CD8-positive, alpha-beta memory T cell (primary cell): ENCODE data around the gene SPRR2D. TPM values are rescaled to one million over a fixed set of nuclear protein-coding genes. Genes with fewer than 3 reads are reported as not detected.

Experiments
- CTCF ChIA-PET: fragments of 350-600 bp; sonication (Branson Sonifier 250); formaldehyde crosslinking; loops from one replicate; lab custom pipeline; 2021; ENCODE audit warnings: antibody characterized with exemption; lab: Charles Lee
- POLR2A ChIA-PET: fragments of 350-600 bp; sonication (Branson Sonifier 250); formaldehyde crosslinking; loops from one replicate; lab custom pipeline; 2021; ENCODE audit warnings: antibody characterized with exemption; lab: Charles Lee
- DNase-seq, 5 donors: peaks; one replicate each; pipeline versions ENCODE4 v3.0.0 to v3.0.0-alpha.2; 2020 to 2022; ENCODE audit warnings: mixed read lengths in 1 of 5
- H3K27ac ChIP-seq: one replicate; pipeline ENCODE4 v1.7.0; 2013; ENCODE audit warnings: low read depth, mild to moderate bottlenecking, low read length, moderate library complexity
- H3K27me3 ChIP-seq: 2 replicates; pipeline ENCODE4 v1.7.0; 2013; ENCODE audit warnings: low read length, mild to moderate bottlenecking; ENCODE audit not compliant: insufficient read depth, poor library complexity, severe bottlenecking
- H3K36me3 ChIP-seq: 2 replicates; pipeline ENCODE4 v1.7.0; 2013; ENCODE audit warnings: mild to moderate bottlenecking, low read length, moderate library complexity; ENCODE audit not compliant: insufficient read depth
- H3K4me1 ChIP-seq: 2 replicates; pipeline ENCODE4 v1.7.0; 2013; ENCODE audit warnings: mild to moderate bottlenecking, low read length, moderate library complexity; ENCODE audit not compliant: insufficient read depth
- H3K4me3 ChIP-seq: 2 replicates; pipeline ENCODE4 v1.7.0; 2013; ENCODE audit warnings: mild to moderate bottlenecking, low read length
- H3K9me3 ChIP-seq: 2 replicates; pipeline ENCODE4 v1.7.0; 2013; ENCODE audit warnings: mild to moderate bottlenecking, low read length
- H3K27ac Mint-ChIP-seq, 8 donors: one replicate each; pipeline ENCODE4 v1.8.0; 2020 to 2021; ENCODE audit warnings: mixed read lengths in 8 of 8, mild to moderate bottlenecking in 6 of 8, inconsistent platforms in 3 of 8, moderate library complexity in 3 of 8
- H3K27me3 Mint-ChIP-seq, 2 donors: one replicate each; pipeline ENCODE4 v1.8.0; 2020 to 2021; ENCODE audit warnings: mixed read lengths in 2 of 2, mild to moderate bottlenecking in 1 of 2, moderate library complexity in 1 of 2
- H3K36me3 Mint-ChIP-seq, 3 donors: one replicate each; pipeline ENCODE4 v1.8.0; 2020 to 2021; ENCODE audit warnings: mixed read lengths in 3 of 3, inconsistent platforms in 1 of 3, mild to moderate bottlenecking in 1 of 3
- H3K4me1 Mint-ChIP-seq, 3 donors: one replicate each; pipeline ENCODE4 v1.8.0; 2020 to 2021; ENCODE audit warnings: mixed read lengths in 3 of 3, inconsistent platforms in 1 of 3, mild to moderate bottlenecking in 1 of 3
- H3K4me3 Mint-ChIP-seq, 7 donors: one replicate each; pipeline ENCODE4 v1.8.0; 2020 to 2021; ENCODE audit warnings: mixed read lengths in 7 of 7, mild to moderate bottlenecking in 6 of 7, moderate library complexity in 4 of 7, inconsistent platforms in 2 of 7
- H3K9me3 Mint-ChIP-seq, 5 donors: one replicate each; pipeline ENCODE4 v1.8.0; 2020 to 2022; ENCODE audit warnings: mixed read lengths in 5 of 5, mild to moderate bottlenecking in 3 of 5, moderate library complexity in 2 of 5, inconsistent platforms in 1 of 5
- polyA plus RNA-seq: library from polyadenylated mRNA; unstranded; fragments of 300-500 nt; fragmentation: Illumina TruSeq; gene quantifications from one replicate; pipeline ENCODE4 v1.2.3, GENCODE V29; 2021
- total RNA-seq, 2 experiments: library from RNA; stranded (reverse); gene quantifications; one replicate each; pipeline ENCODE4 v1.2.3, GENCODE V29; 2021

The SPRR2D gene
- not detected for total RNA-seq
- polyA plus RNA-seq = not detected

DNA sequence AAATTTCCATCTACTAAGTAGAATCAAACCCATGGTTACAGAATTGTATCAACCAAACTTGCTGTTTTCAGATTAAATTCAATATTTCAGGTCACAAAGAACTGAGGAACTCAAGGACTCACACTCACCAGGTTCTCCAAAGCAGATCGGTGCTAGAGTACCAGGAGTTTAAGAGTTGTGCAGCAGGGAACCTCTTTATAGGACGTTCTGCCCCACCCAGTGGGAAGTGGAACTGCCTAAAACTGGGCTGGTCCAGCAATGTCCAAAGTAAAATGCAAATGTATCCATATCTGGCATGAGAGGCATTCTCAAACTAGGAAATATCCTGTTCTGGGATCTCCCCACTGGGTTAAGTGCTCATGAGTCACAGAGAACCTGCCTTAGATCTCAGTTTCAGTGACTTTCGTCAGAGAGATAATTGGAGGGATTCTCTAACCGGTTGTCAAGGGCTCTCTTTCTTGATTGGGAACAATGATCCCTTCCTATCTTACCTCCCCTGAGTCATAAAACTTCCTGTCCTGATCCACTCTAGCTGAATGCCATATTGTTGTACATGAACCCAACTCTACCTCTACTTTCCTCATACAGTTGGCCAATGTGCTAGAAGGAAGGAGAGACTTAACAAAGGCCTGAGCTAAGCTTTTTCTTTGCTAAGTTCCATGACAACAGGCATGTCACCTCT is at the start of gene SPRR2D:
Gene SPRR2D (minus strand): TSS at position 171 of the 682 bp plus-strand sequence. CDS start 774 bp downstream, outside the sequence.
- Histone ChIP-seq H3K4me3 (no peak within 1 kb of the TSS), H3K4me1 (no peaks in the 10 kb centered on the region), H3K36me3 (no peaks in the 10 kb centered on the region), H3K27ac (no peak within 1 kb of the TSS), H3K27me3 (no peaks in the 10 kb centered on the region), H3K9me3 (no peaks in the 10 kb centered on the region)
- ChIA-PET POLR2A (no interaction called here), CTCF (no interaction called here)
- H3K36me3 Mint-ChIP-seq = no peaks in the 10 kb centered on the region
- H3K4me1 Mint-ChIP-seq = no peaks in the 10 kb centered on the region
- H3K4me3 Mint-ChIP-seq = no peak within 1 kb of the TSS
- no peak within 1 kb of the TSS for H3K27ac Mint-ChIP-seq
- H3K27me3 Mint-ChIP-seq = peaks cover 16 to 59% of the 10 kb centered on the region in 2 donors
- DNase-seq = no peak
- no peaks in the 10 kb centered on the region for H3K9me3 Mint-ChIP-seq

DNA sequence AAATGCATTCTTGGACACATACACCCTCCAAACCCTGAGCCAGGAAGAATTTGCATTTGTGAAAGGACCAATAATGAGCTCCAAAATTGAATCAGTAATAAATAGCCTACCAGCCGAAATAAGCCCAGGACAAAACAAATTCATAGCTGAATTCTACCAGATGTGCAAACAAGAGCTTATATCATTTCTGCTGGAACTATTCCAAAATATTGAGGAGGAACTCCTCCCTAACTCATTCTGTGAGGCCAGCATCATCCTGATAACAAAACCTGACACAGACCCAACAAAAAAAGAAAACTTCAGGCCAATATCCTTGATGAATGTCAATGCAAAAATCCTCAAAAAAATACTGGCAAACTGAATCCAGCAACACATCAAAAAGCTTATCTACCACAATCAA is 46.7 kb upstream of the SPRR2D start:
- no peak overlapping the region for H3K27ac ChIP-seq

DNA sequence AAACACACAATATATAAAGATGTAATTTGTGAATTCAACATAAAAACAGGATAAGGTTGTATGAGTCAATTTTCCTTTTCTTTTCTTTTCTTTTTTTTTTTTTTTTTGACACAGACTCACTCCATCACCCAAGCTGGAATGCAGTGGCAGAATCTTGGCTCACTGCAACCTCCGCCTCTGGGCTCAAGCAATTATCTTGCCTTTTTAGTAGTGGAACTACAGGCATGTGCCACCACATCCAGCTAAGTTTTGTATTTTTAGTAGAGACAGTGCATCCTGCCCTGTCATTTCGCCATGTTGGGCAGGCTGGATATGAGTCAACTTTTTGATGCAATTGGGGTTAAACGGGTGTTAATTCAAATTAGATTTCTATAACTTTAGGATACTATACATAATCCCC is 40.8 kb upstream of the SPRR2D start:
- peaks cover 0 to 15% (median 6%) of the 10 kb centered on the region in 5 donors for H3K9me3 Mint-ChIP-seq
- no peak for DNase-seq

More for the DNA sequence above, 46.7 kb upstream of the SPRR2D start:
- no peaks in the 10 kb centered on the region for H3K4me1 Mint-ChIP-seq
- ChIA-PET POLR2A (no interaction called here), CTCF (no interaction called here)
- H3K9me3 Mint-ChIP-seq = peaks cover 0 to 5% (median 0%) of the 10 kb centered on the region in 5 donors
- Histone ChIP-seq H3K9me3 (no peaks in the 10 kb centered on the region), H3K36me3 (no peaks in the 10 kb centered on the region), H3K4me3 (no peak overlapping the region), H3K27me3 (no peaks in the 10 kb centered on the region), H3K4me1 (no peaks in the 10 kb centered on the region)
- H3K36me3 Mint-ChIP-seq = no peaks in the 10 kb centered on the region
- H3K27ac Mint-ChIP-seq = no peak overlapping the region
- no peak overlapping the region for H3K4me3 Mint-ChIP-seq
- peaks cover 10 to 25% of the 10 kb centered on the region in 2 donors for H3K27me3 Mint-ChIP-seq
- DNase-seq = no peak

DNA sequence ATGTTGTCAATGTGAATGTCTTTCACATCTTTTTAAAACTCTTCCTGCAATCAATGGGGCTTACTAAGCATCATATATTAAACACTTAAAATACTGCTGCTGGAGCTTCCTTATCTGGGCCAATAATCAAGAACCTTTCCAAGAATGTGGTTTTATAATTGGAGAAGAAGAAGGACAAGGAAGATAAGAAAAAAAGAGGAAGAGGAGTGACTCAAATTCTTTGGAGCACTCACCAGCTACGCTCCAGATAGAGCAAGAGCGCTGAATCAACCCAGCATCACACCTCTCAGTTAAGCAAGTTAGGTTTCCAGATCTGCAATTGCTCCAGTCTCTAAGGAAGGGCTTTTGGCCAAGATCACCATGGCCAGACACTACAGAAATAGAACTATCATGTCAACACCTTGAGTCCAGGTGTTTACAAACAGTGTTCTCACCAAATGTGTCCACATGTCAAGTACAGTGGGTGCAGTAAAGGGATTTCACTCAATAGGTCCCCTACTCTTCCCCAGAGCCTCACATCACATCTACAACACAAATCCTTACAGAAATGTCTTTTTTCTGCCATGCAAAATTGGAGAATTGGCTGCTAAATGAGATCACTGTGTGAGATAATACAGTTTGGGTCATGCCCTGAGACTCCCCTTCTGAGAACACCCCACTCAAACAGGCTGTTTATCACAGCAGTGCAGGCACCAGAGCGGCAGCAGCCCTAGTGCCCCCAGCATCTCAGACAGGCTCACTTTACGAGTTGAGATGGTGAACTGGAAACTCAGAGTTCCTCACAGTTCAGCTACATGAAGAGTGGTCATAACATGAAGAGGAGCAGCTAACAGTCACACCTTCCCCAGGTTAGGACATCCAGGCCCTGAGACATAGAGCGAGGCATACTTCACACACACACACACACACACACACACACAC is 32.1 kb upstream of the SPRR2D start:
- no peaks in the 10 kb centered on the region for H3K4me1 Mint-ChIP-seq
- ChIA-PET POLR2A (no interaction called here), CTCF (no interaction called here)
- no peak for DNase-seq
- Histone ChIP-seq H3K36me3 (no peaks in the 10 kb centered on the region), H3K27ac (no peak overlapping the region), H3K9me3 (no peaks in the 10 kb centered on the region), H3K4me3 (no peak overlapping the region), H3K27me3 (no peaks in the 10 kb centered on the region), H3K4me1 (no peaks in the 10 kb centered on the region)
- H3K27ac Mint-ChIP-seq = no peak overlapping the region
- peaks cover 7% of the 10 kb centered on the region in 2 donors for H3K27me3 Mint-ChIP-seq
- H3K9me3 Mint-ChIP-seq = peaks cover 0 to 3% (median 0%) of the 10 kb centered on the region in 5 donors
- no peak overlapping the region for H3K4me3 Mint-ChIP-seq
- H3K36me3 Mint-ChIP-seq = no peaks in the 10 kb centered on the region

More for the DNA sequence above, 40.8 kb upstream of the SPRR2D start:
- H3K27me3 ChIP-seq = no peaks in the 10 kb centered on the region
- H3K27me3 Mint-ChIP-seq = peaks cover 10 to 32% of the 10 kb centered on the region in 2 donors
- H3K4me1 Mint-ChIP-seq = no peaks in the 10 kb centered on the region
- no peak overlapping the region for H3K4me3 Mint-ChIP-seq
- no peaks in the 10 kb centered on the region for H3K36me3 ChIP-seq
- H3K27ac ChIP-seq = no peak overlapping the region
- no peaks in the 10 kb centered on the region for H3K4me1 ChIP-seq
- H3K4me3 ChIP-seq = no peak overlapping the region
- H3K36me3 Mint-ChIP-seq = no peaks in the 10 kb centered on the region
- no peaks in the 10 kb centered on the region for H3K9me3 ChIP-seq
- ChIA-PET POLR2A (no interaction called here), CTCF (no interaction called here)
- no peak overlapping the region for H3K27ac Mint-ChIP-seq

DNA sequence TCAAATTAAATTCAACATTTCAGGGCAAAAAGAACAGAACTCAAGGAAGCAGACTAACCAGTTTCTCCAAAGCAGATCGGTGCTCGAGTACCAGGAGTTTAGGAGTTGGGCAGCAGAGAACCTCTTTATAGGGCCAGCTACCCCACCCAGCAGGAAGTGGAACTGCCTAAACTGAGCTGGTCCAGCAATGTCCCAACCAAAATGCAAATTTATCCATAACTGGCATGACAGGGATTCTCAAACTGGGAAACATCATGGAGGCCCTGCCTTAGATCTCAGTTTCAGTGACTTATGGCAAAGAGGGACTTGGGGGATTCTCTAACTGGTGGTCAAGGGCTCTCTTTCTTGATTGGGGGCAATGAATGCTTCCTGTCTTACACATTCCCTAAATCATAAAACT is 30.6 kb upstream of the SPRR2D start, which contains the start of gene SPRR2B:
Gene SPRR2B (minus strand): TSS at position 101 of the 400 bp plus-strand sequence. CDS start 772 bp downstream, outside the sequence.
- no peaks in the 10 kb centered on the region for H3K36me3 ChIP-seq
- H3K27ac Mint-ChIP-seq = peak within 1 kb of the TSS in 1 of 8 donors; percentile 29
- no peak within 1 kb of the TSS for H3K27ac ChIP-seq
- ChIA-PET CTCF (no interaction called here), POLR2A (no interaction called here)
- H3K9me3 ChIP-seq = no peaks in the 10 kb centered on the region
- no peaks in the 10 kb centered on the region for H3K9me3 Mint-ChIP-seq
- H3K27me3 Mint-ChIP-seq = peaks cover 9% of the 10 kb centered on the region in 2 donors
- no peaks in the 10 kb centered on the region for H3K4me1 ChIP-seq
- H3K4me1 Mint-ChIP-seq = no peaks in the 10 kb centered on the region
- DNase-seq = no peak
- H3K4me3 Mint-ChIP-seq = no peak within 1 kb of the TSS
- H3K27me3 ChIP-seq = no peaks in the 10 kb centered on the region
- H3K4me3 ChIP-seq = no peak within 1 kb of the TSS
- H3K36me3 Mint-ChIP-seq = no peaks in the 10 kb centered on the region

DNA sequence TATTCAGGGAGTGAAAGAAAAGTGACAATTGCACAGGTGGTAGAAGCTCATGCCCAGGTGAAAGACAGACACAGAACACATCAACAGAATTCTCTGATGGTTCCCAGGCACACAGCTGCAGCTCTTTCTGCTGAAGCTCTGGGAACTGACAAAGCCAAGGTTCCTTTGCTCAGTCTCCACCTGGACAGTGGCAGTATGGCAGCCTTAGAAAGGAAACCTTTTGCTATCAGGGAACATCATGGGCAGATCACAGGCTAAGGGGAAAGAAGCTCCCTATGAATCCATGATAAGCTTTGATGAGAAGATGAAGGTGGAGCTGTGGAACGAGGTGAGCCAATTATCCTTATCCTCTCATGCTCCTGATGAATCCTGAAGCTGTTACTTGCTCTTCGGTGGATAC is 29.3 kb upstream of the SPRR2D start:
- peak overlapping the region in 1 of 8 donors; percentile 29 for H3K27ac Mint-ChIP-seq
- no peaks in the 10 kb centered on the region for H3K9me3 Mint-ChIP-seq
- Histone ChIP-seq H3K27ac (no peak overlapping the region), H3K27me3 (no peaks in the 10 kb centered on the region), H3K36me3 (no peaks in the 10 kb centered on the region), H3K4me3 (no peak overlapping the region), H3K9me3 (no peaks in the 10 kb centered on the region), H3K4me1 (no peaks in the 10 kb centered on the region)
- no peak for DNase-seq
- H3K4me3 Mint-ChIP-seq = no peak overlapping the region
- ChIA-PET CTCF (no interaction called here), POLR2A (no interaction called here)
- H3K27me3 Mint-ChIP-seq = peaks cover 14% of the 10 kb centered on the region in 2 donors
- no peaks in the 10 kb centered on the region for H3K36me3 Mint-ChIP-seq
- no peaks in the 10 kb centered on the region for H3K4me1 Mint-ChIP-seq

DNA sequence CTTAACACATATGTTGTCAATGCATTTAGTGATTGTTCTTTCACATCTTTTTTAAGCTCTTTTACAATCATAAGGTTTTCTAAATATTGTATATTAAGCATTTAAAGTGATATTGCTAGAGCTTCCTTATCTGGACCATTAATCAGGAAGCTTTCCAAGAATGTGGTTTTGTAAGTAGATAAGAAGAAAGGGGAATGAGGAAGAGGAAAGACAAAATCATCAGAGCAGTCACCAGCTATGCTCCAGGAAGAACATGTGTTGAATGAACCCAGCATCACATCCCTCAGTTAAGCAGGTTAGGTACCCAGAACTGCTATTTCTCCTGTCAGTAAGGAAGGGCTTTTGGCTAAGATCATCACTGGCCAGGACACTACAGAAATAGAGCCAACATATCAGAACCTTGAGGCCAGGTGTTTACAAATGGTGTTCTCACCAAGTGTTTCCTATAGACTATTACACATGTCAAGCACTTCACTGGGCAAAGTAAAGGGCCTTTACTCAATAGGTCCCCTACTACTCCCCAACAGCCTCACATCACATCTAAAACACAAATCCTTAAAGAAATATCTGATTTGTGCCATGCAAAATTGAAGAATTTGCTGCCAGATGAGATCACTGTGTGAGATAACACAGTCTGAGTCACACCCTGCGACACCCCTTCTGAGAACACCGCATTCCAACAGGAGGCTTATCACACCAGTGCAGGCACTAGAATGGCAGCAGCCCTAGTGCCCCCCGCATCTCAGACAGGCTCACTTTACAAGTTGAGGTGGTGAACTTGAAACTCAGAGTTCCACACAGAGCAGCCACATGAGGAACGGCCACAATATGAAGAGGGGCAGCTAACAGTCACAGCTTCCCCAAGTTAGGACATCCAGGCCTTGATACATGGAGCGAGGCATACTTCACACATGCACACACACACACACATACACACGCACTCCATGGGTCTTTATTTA is 18.2 kb upstream of the SPRR2D start:
- Histone ChIP-seq H3K36me3 (no peaks in the 10 kb centered on the region), H3K27me3 (no peaks in the 10 kb centered on the region), H3K4me3 (no peak overlapping the region), H3K27ac (no peak overlapping the region), H3K9me3 (no peaks in the 10 kb centered on the region), H3K4me1 (no peaks in the 10 kb centered on the region)
- no peaks in the 10 kb centered on the region for H3K4me1 Mint-ChIP-seq
- CTCF ChIA-PET = no interaction called here
- no peak for DNase-seq
- no peak overlapping the region for H3K27ac Mint-ChIP-seq
- no peaks in the 10 kb centered on the region for H3K36me3 Mint-ChIP-seq
- H3K9me3 Mint-ChIP-seq = peaks cover 0 to 5% (median 0%) of the 10 kb centered on the region in 5 donors
- peaks cover 5 to 41% of the 10 kb centered on the region in 2 donors for H3K27me3 Mint-ChIP-seq
- POLR2A ChIA-PET = no interaction called here
- H3K4me3 Mint-ChIP-seq = no peak overlapping the region
